Germinal center (tissue), 1 donor: ENCODE data around the gene TRIM23.
A peak's percentile ranks its signal among the peaks of the same experiment; 100 is the strongest.
"Not testable (repeated sequence)": the region's sequence is repeated elsewhere in the genome, so short reads cannot be mapped to it uniquely, and the experiment has no call there.

Source experiments
- DNase-seq: peaks from one replicate; pipeline ENCODE4 v3.0.0; 2012; ENCODE audit warnings: mixed read lengths, low spot score

TRIM23 gene

GRCh38 chr5:65624025-65624570 lies at the start of gene TRIM23:
Gene TRIM23, minus strand, starts transcription at chr5:65624333. Its CDS starts 59 bp downstream, at chr5:65624274.
- DNase-seq: peak; percentile 87

GRCh38 chr5:65672796-65673195 lies 48.7 kb upstream of the TRIM23 start:
- DNase-seq: no peak

- DNase-seq: no peak
Measured at GRCh38 chr5:65668696-65669095, 44.6 kb upstream of the TRIM23 start.

GRCh38 chr5:65663804-65664521 lies 39.8 kb upstream of the TRIM23 start:
- DNase-seq: no peak

- no peak for DNase-seq
Measured at GRCh38 chr5:65654713-65655112, 30.6 kb upstream of the TRIM23 start.

- no peak for DNase-seq
Measured at GRCh38 chr5:65651144-65651543, 27.0 kb upstream of the TRIM23 start.

GRCh38 chr5:65647941-65648340 lies 23.8 kb upstream of the TRIM23 start:
- DNase-seq: no peak

GRCh38 chr5:65646938-65647337 lies 22.8 kb upstream of the TRIM23 start:
- no peak for DNase-seq

GRCh38 chr5:65640240-65640639 lies 16.1 kb upstream of the TRIM23 start:
- DNase-seq: no peak

GRCh38 chr5:65630981-65631380 lies 6.8 kb upstream of the TRIM23 start:
- no peak for DNase-seq

GRCh38 chr5:65625743-65626142 lies 1.6 kb upstream of the TRIM23 start:
- DNase-seq: no peak

GRCh38 chr5:65624571-65625555 lies 730 bp upstream of the TRIM23 start, which contains the start of the genes SHLD3 and TRAPPC13:
Gene SHLD3, plus strand, starts transcription at chr5:65625027. Its CDS starts 4,561 bp downstream, at chr5:65629588.
Gene TRAPPC13, plus strand, starts transcription at chr5:65625027. Its CDS starts 34 bp downstream, at chr5:65625061.
- peak; percentile 77 for DNase-seq

GRCh38 chr5:65623482-65623881 lies 651 bp downstream of the TRIM23 start:
- no peak for DNase-seq

GRCh38 chr5:65621961-65622360 lies 2.2 kb downstream of the TRIM23 start:
- DNase-seq: not testable (repeated sequence)

- DNase-seq: no peak
Measured at GRCh38 chr5:65620021-65620420, 4.1 kb downstream of the TRIM23 start.

- DNase-seq: no peak
Measured at GRCh38 chr5:65612298-65612907, 11.7 kb downstream of the TRIM23 start.

GRCh38 chr5:65611524-65611923 lies 12.6 kb downstream of the TRIM23 start:
- no peak for DNase-seq

GRCh38 chr5:65601761-65602160 lies 22.4 kb downstream of the TRIM23 start:
- not testable (repeated sequence) for DNase-seq

GRCh38 chr5:65588694-65589093 lies 35.4 kb downstream of the TRIM23 start:
- DNase-seq: no peak

- no peak for DNase-seq
Measured at GRCh38 chr5:65577141-65577540, 47.0 kb downstream of the TRIM23 start.

- no peak for DNase-seq
Measured at GRCh38 chr5:65570598-65571226, 53.4 kb downstream of the TRIM23 start.

- no peak for DNase-seq
Measured at GRCh38 chr5:65566505-65566904, 57.6 kb downstream of the TRIM23 start.
